ENCODE data around the gene HIVEP3. TPM values are rescaled to one million over a fixed set of nuclear protein-coding genes. Genes with fewer than 3 reads are reported as not detected.

The HIVEP3 gene
- total RNA-seq, 2 donors from 2014 or later, result 2.3 to 12.8 TPM

DNA sequence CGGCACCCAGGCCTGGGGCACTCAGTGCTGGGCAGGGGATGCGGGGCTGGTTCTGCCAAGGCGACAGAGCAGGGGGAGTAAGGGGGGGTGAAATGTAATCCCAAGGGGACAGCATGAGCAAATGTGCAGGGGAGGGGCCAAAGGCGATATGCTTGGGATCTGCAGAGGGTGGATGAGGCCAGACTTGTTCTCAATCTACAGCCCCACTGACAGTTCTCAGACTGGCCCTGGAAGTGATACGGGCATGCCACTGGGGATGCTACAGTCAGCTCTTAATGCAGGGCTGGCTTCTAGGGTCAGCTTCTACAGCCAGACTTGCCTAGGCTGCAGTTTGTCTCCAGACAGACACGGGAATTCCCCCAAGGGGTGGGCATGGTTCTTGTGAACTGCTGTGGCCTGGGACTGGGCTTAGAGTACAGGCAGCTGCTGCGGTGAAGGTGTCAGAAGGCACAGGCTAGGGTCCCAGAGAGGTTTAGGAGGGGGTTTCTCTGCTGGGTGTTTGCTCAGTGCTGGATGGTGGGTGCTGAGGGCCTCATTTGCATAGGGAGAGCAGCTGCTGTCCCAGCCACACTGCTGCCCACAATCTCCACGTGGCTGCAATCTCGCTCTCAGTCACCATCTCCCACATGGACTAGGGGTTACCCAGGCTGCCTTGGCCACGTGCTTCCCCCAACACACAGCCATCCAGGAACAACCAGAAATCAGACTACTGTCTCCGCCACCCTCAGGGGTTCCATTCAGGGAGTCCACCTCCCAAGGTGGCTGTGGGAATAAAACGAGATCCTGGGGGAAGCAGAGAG, 190.1 kb downstream of the HIVEP3 start:
- ATAC-seq (ENCODE audit: insufficient number of reproducible peaks, low FRiP score, low read depth), result no peak
- Histone ChIP-seq H3K36me3 (no peaks in the 10 kb centered on the region), H3K4me3 (no peak overlapping the region), H3K9me3 (no peaks in the 10 kb centered on the region), H3K4me1 (ENCODE audit: control insufficient read depth in 1 of 2, low read depth in 2 of 2) (peaks cover 3 to 21% of the 10 kb centered on the region in 2 donors), H3K27me3 (replicated peaks; ENCODE audit: insufficient read depth) (no peaks in the 10 kb centered on the region), H3K27ac (no peak overlapping the region)
- TF ChIP-seq, protein P1, sequence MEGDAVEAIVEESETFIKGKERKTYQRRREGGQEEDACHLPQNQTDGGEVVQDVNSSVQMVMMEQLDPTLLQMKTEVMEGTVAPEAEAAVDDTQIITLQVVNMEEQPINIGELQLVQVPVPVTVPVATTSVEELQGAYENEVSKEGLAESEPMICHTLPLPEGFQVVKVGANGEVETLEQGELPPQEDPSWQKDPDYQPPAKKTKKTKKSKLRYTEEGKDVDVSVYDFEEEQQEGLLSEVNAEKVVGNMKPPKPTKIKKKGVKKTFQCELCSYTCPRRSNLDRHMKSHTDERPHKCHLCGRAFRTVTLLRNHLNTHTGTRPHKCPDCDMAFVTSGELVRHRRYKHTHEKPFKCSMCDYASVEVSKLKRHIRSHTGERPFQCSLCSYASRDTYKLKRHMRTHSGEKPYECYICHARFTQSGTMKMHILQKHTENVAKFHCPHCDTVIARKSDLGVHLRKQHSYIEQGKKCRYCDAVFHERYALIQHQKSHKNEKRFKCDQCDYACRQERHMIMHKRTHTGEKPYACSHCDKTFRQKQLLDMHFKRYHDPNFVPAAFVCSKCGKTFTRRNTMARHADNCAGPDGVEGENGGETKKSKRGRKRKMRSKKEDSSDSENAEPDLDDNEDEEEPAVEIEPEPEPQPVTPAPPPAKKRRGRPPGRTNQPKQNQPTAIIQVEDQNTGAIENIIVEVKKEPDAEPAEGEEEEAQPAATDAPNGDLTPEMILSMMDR (IDR thresholded peaks at IDR 0.05), result no peak
- no peak for DNase-seq (ENCODE audit: low spot score)

DNA sequence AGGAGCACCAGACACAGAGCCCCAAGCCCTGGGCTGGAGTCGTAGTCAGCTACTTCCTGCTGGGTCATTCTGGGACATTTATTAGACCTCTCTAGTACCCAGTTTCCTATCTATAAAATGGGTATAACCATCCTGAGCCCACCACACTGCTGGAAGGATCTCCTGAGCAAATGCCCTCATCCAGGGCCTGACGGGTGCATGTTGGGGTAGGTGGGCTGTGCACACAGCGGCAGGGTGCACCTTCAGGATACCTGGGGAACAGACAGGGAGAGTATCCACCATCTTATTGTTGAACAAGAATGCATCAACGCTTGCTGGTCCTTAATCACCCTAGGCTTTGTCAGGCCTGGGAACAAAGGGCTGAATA, 191.0 kb downstream of the HIVEP3 start:
- TF ChIP-seq, protein P1 (IDR thresholded peaks at IDR 0.05), result no peak
- Histone ChIP-seq H3K27ac (no peak overlapping the region), H3K9me3 (no peaks in the 10 kb centered on the region), H3K36me3 (no peaks in the 10 kb centered on the region), H3K4me1 (ENCODE audit: control insufficient read depth in 1 of 2, low read depth in 2 of 2) (peaks cover 3 to 21% of the 10 kb centered on the region in 2 donors), H3K4me3 (no peak overlapping the region), H3K27me3 (replicated peaks; ENCODE audit: insufficient read depth) (no peaks in the 10 kb centered on the region)
- ATAC-seq (ENCODE audit: insufficient number of reproducible peaks, low FRiP score, low read depth) (no peak), DNase-seq (ENCODE audit: low spot score) (no peak)

DNA sequence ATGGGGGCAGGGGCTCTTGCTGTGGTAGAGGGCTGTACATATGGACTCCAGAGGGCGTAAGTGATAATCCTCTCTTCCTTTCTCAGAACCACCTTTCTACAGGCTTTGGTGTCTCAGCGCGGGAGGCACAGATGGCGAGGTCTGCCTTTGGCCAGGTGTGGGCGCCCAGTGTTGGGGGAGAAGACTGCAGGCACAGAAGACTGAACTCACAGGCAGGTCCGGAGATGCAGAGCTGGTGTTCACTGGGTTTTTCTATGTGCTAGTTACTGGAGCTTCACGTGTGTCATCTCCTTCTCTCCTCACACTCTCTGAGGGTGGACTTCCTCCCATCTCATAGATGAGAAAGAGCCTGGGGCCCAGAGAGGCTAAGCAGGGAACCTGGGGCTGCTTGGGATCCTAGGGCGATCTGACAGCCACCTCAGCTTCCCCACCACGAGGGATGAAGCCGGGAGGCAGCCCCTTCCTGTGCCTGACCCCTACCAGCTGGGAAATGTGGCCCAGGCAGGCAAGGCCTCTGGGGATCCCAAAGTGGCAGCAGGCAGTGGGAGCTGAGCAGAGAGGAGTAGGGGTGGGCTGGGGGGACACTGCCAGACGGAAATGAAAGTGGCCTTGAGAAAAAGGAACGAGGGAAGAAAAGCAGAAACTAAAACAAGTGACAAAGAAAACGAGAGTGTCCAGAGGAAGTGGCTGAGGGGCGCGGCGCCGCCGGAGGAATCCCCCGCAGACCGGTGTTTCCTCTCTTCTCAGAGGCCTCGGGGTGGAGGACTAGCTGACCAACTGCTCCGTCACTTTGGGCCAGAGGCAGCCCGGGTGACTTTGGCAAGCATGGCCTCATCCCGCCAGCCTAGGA, 191.6 kb downstream of the HIVEP3 start:
- H3K4me3 ChIP-seq, result no peak overlapping the region
- H3K27me3 ChIP-seq (replicated peaks; ENCODE audit: insufficient read depth), result no peaks in the 10 kb centered on the region
- H3K27ac ChIP-seq, result no peak overlapping the region
- no peaks in the 10 kb centered on the region for H3K9me3 ChIP-seq
- peaks cover 3 to 21% of the 10 kb centered on the region in 2 donors for H3K4me1 ChIP-seq (ENCODE audit: control insufficient read depth in 1 of 2, low read depth in 2 of 2)
- no peak for ATAC-seq (ENCODE audit: insufficient number of reproducible peaks, low FRiP score, low read depth)
- no peak for DNase-seq (ENCODE audit: low spot score)
- TF ChIP-seq, protein P1 (IDR thresholded peaks at IDR 0.05), result no peak
- no peaks in the 10 kb centered on the region for H3K36me3 ChIP-seq

DNA sequence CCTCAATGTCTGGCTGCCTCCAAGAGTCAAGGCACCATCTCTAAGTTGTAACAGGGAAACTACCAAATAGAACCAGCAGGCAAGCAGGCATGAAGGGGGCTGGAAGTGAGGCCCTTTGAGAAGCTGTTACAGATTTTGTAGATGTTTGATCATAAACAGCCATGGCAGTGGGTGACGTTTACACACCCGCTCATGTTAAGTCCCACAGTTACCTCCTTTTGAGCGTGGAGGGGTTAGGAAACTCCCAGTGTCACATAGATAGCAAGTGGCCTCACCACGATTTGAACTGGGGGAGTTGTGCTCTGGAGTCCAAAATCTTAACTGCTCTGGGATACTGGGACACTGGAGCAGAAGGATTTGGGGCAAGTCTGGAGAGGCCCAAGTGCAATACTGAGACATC, 192.4 kb downstream of the HIVEP3 start:
- TF ChIP-seq, protein P1 (IDR thresholded peaks at IDR 0.05), result no peak
- Histone ChIP-seq H3K27ac (no peak overlapping the region), H3K27me3 (replicated peaks; ENCODE audit: insufficient read depth) (no peaks in the 10 kb centered on the region), H3K9me3 (no peaks in the 10 kb centered on the region), H3K4me1 (ENCODE audit: control insufficient read depth in 1 of 2, low read depth in 2 of 2) (peaks cover 3 to 21% of the 10 kb centered on the region in 2 donors), H3K36me3 (no peaks in the 10 kb centered on the region), H3K4me3 (no peak overlapping the region)
- DNase-seq (ENCODE audit: low spot score) (no peak), ATAC-seq (ENCODE audit: insufficient number of reproducible peaks, low FRiP score, low read depth) (no peak)

DNA sequence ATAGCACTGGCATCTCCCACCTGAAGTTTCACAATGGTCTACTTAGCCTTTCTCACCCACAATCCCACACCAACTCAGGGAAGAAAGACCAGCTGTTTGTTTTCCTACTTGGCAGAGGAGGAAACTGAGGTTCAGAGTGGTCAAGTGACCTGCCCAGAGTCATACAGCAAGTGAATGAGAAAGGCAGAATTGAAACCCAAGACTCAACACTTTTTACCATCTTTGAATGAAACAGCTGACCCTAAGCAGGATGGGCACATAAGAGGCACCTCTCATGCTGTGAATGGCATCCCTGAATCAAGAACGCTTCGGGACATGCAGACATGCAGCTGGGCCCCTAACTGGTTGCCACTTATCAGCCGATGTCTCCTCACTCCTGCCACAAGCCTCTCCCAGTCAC, 193.8 kb downstream of the HIVEP3 start:
- TF ChIP-seq, protein P1 (IDR thresholded peaks at IDR 0.05), result no peak
- Histone ChIP-seq H3K36me3 (no peaks in the 10 kb centered on the region), H3K27me3 (replicated peaks; ENCODE audit: insufficient read depth) (no peaks in the 10 kb centered on the region), H3K4me1 (ENCODE audit: control insufficient read depth in 1 of 2, low read depth in 2 of 2) (peaks cover 3 to 21% of the 10 kb centered on the region in 2 donors), H3K27ac (no peak overlapping the region), H3K4me3 (no peak overlapping the region), H3K9me3 (no peaks in the 10 kb centered on the region)
- DNase-seq (ENCODE audit: low spot score) (no peak), ATAC-seq (ENCODE audit: insufficient number of reproducible peaks, low FRiP score, low read depth) (no peak)
